Cardiac septum (tissue), 1 donor: ENCODE measurements around the gene LEFTY1. TPM values are rescaled to one million over a fixed set of nuclear protein-coding genes. Genes with fewer than 3 reads are reported as not detected.
A peak's percentile ranks its signal among the peaks of the same experiment; 100 is the strongest.
"Not testable (repeated sequence)": the region's sequence is repeated elsewhere in the genome, so short reads cannot be mapped to it uniquely, and the experiment has no call there.

Experiments
- DNase-seq: peaks from one replicate; pipeline ENCODE4 v3.0.0-alpha.2; 2020; ENCODE audit warnings: low spot score
- intact Hi-C: fragments of 100-400 bp; cut with DNase I; formaldehyde crosslinking; loops from one replicate; pipeline ENCODE4 v1.14.0; 2022
- long read RNA-seq: library from polyadenylated mRNA; unstranded; transcript quantifications from one replicate; pipeline ENCODE4 v2.0.0, GENCODE V29; 2021
- total RNA-seq: library from RNA; stranded (reverse); fragmentation: NEBNext Ultra II Directional; extraction: Animal tissue kit (Norgen Biotek cat#: 25700); gene quantifications from one replicate; pipeline ENCODE4 v1.2.1, GENCODE V29; 2021
- donor health status: DM: no; HTN: no; CAD: no.

LEFTY1 gene
- total RNA-seq = not detected
- long read RNA-seq = 0 reads

- DNase-seq = no peak
- intact Hi-C loops = no loop called here
Measured at GRCh38 chr1:225888898-225889601, at the start of gene LEFTY1. Gene LEFTY1 (minus strand): TSS chr1:225889146. CDS start chr1:225889066, 80 bp downstream.

GRCh38 chr1:225937048-225937968 is 48.4 kb upstream of the LEFTY1 start:
- intact Hi-C loops = no loop called here
- DNase-seq = no peak

GRCh38 chr1:225936523-225936922 is 47.6 kb upstream of the LEFTY1 start:
- DNase-seq = no peak
- intact Hi-C loops = no loop called here

- intact Hi-C loops, DNase-seq: not testable (repeated sequence)
Measured at GRCh38 chr1:225936086-225936485, 47.1 kb upstream of the LEFTY1 start.

GRCh38 chr1:225934711-225935110 is 45.8 kb upstream of the LEFTY1 start:
- no peak for DNase-seq
- intact Hi-C loops = no loop called here

- intact Hi-C loops = no loop called here
- DNase-seq = no peak
Measured at GRCh38 chr1:225933072-225933471, 44.1 kb upstream of the LEFTY1 start.

GRCh38 chr1:225931270-225932136 is 42.6 kb upstream of the LEFTY1 start:
- no peak for DNase-seq
- intact Hi-C loops = no loop called here

- no peak for DNase-seq
- intact Hi-C loops = no loop called here
Measured at GRCh38 chr1:225930566-225930965, 41.6 kb upstream of the LEFTY1 start.

GRCh38 chr1:225929462-225929861 is 40.5 kb upstream of the LEFTY1 start:
- intact Hi-C loops, DNase-seq: not testable (repeated sequence)

- intact Hi-C loops = no loop called here
- DNase-seq = no peak
Measured at GRCh38 chr1:225928186-225929175, 39.5 kb upstream of the LEFTY1 start.

GRCh38 chr1:225926551-225927113 is 37.7 kb upstream of the LEFTY1 start:
- no peak for DNase-seq
- intact Hi-C loops = no loop called here

- intact Hi-C loops = loop anchor here (1.0 to 5.0 kb wide), 2 partner anchors 42 to 497 kb away; partner anchors contain the start of genes LBR and TMEM63A
Measured at GRCh38 chr1:225923692-225924555, 35.0 kb upstream of the LEFTY1 start, which contains the start of gene PYCR2. Gene PYCR2 (minus strand): TSS chr1:225924250. CDS start chr1:225924110, 140 bp downstream.

GRCh38 chr1:225923381-225923691 is 34.4 kb upstream of the LEFTY1 start:
- intact Hi-C loops = loop anchor here (5.0 kb wide), 1 partner anchor 496 kb away; the partner anchor contains the start of gene LBR
- no peak for DNase-seq

More at GRCh38 chr1:225923692-225924555, 35.0 kb upstream of the LEFTY1 start, which contains the start of gene PYCR2:
- peak; percentile 97 for DNase-seq

- DNase-seq = no peak
- intact Hi-C loops = loop anchor here (5.0 kb wide), 1 partner anchor 495 kb away; the partner anchor contains the start of gene LBR
Measured at GRCh38 chr1:225921734-225922709, 33.1 kb upstream of the LEFTY1 start.

- peak; percentile 81 for DNase-seq
- intact Hi-C loops = loop anchor here (5.0 kb wide), 1 partner anchor 493 kb away; the partner anchor contains the start of gene LBR
Measured at GRCh38 chr1:225919906-225920305, 31.0 kb upstream of the LEFTY1 start.

- intact Hi-C loops = no loop called here
Measured at GRCh38 chr1:225918280-225918679, 29.3 kb upstream of the LEFTY1 start.

More at GRCh38 chr1:225918280-225918679, 29.3 kb upstream of the LEFTY1 start:
- no peak for DNase-seq
